Activated effector memory CD4-positive, alpha-beta T cell treated with Interleukin-2 at 50 U/mL for 16 hours (primary cell): Measurements from ENCODE around the gene TRPV6.
A peak's percentile ranks its signal among the peaks of the same experiment; 100 is the strongest.

ENCODE experiments used
- DNase-seq: peaks from one replicate; pipeline ENCODE4 v3.0.0-alpha.2; 2020

TRPV6 gene

DNA sequence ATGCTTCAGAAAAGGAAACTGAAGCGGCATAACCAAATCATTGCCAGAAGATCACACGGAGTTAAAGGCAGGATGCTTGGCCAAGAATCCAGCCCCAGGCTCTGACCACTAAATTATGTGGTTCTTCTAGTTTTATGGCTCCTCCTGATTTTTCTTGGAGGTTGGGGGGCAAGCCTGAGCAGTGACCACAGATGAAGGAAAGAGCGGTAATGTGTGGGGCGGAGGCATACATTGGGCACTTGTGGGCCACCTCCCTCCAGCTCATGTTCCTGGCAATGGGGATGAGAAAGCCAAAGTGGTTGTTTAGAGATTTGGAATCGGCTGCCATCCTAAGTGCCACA, 3.2 kb downstream of the TRPV6 start:
- DNase-seq = no peak

DNA sequence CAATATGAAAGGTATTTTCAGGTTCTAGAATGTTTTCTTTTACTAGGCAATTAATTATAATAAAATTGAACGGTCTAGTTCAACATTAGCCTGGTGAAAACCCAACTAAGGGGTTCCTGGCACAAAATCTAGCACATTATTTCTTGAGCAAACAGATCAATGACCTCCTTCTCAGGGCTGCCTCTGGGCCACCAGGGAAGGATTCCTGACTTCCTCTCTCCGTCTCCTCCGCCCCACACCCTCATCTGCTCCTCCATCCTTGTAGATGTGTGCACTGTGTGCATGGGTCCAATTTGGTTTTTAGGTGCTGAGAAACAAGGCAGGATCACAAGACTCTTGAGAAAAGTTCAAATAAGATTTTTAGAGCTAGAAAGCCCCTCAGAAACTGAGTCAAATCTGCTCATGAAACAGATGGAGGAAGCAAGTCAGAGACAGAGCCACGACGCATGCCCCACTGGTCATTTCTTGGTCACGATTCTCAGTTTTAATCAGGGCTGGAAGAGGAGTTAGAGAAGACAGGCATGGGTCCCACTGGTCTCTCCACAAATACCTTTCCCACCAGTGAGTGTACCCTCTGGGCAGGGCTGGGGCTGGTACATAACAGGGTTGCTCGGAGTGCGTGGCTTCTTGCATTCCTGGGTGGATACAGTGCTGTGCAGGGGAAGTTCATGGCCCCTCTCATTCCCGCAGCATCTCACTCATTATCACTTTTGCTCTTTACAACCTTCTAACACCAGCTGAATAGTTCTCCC, 3.8 kb downstream of the TRPV6 start:
- DNase-seq = no peak

DNA sequence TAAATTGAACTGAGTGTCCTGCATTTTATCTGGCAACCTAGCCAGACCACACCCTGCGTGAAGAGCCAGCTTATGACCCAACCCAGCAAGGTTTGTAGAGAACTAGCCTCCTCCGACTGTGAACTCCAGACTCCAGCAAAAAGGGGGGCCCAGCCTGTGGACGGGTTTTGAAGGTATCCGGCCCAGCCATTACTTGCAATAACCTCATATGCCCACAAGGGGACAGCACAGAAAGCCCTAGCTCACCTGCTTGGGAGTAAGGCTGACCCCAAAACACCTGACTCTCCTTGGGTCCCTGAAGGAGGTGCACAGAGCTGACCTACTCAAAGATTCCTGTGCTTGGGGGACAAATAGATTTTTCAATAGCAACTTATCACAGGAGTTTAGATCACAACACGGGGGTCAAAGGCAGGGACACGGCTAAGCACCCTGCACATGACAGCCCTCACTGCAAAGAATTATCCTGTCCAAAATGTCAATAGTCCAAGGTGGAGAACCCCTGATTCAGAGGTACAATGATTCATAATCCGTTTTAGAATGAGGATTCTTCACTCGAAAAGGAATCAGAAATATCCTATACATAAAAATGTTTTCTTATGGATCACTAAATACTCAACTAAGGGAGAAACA, 4.6 kb downstream of the TRPV6 start:
- peak; percentile 21 for DNase-seq

DNA sequence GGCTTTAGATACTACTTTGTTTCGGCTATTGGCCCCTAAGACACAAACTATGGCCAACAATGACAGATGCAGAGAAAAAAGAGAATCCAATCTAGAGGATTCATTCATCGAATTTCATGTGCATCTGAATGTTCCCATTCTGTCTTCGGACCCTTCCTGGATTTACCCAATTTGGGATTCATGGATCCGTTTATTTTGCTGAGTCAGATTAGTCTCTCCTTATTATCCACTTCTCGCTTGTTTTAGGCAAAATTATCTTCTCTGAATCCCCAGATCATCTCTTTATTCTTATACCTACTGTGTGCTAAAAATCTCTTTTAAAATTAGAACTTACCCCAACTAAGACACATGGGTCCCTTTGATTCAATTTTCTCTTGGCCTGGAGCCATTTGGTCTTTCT, 6.5 kb downstream of the TRPV6 start:
- no peak for DNase-seq

DNA sequence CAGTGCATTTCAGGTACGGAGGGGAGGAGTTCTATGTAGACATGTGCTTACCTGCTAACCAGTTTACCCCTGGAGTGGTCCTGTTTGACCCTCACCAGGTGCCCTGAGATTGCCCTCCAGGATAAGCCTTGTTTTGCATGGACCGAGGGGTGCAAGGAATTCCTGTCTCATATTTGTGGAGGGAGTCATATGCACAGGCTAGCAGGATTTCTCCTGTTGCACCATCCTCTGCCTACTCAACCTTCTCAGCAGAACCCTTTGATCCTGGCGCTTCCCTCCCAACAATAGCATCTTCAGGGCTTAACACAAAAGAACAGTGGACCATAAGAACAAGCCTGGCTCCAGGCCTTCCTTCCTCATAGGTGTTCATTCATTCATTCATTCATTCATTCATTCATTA, 7.2 kb downstream of the TRPV6 start:
- no peak for DNase-seq

DNA sequence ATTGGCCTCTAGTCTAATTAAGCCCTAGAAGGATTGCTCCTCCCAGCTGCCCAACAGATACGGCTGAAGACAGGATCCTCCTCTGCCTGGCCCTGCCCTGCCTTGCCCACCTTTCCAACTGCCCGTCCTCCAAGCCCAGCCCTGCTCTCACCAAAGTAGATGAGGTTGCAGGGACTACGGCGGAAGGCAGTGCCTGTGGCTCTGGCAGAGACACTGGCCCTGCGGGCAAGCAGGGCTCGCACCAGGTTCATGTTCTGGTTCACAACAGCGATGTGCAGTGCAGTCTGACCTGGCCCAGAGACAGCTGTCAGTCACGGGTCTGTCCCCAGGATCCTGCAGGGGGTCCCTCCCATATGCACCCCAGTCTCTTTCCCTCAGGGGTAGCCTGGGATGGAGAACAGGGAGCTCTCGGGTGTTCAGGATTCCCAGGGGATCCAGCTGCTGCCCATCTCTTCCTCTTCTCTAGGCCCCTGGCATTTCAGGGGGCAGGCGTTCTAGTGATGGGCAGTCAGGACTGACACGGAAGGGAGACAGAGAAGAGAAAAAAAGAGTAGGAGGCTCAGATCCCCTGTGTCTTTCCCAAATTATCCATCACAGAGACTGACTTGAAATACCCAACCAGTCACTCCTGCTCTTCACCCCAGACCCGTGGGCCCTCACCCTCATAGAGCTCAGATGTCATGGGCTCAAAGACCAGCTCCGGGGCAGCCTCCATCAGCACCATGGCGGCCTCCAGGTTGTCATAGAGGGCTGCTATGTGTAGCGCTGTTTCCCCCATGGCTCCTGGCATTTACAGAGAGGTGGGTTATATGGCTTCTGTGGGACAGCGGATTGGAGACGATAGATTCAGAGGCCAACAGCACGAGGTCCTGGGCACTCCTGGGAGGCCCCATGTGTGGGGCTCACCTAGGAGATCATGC, 8.3 kb downstream of the TRPV6 start:
- DNase-seq = no peak

DNA sequence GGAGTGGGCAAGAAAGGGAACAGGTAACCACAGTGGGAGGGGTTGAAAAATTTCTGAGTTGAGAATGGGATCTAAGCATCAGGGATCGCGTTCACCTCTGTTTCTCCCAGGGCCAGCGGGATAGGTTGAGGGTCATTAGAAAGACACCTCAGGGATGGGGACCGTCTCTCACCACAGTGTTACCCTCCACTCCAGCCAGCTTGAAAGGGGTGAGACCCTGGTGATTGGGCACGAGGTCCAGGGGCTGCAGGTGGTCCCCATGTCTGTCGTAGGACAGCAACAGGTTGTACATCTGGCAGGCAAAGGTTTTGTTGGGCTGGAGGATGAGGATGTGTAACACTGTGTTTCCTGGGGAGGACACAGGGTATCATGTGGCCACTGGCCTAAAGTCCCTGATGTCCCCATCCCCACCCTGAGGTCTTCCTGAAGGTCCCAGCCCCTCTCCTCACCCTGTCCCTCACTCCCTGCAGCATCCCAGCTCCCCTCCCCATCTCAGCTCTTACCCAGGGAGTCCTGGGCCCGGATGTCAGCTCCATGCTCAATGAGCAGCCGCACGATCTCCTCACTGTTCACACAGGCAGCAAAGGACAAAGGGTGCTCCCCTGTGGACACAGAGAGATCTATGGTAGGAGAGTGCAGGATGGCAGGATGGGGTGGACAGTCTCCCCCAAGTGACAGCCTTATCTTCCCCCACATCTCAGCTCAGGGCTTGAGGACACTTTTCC, 9.1 kb downstream of the TRPV6 start:
- no peak for DNase-seq

DNA sequence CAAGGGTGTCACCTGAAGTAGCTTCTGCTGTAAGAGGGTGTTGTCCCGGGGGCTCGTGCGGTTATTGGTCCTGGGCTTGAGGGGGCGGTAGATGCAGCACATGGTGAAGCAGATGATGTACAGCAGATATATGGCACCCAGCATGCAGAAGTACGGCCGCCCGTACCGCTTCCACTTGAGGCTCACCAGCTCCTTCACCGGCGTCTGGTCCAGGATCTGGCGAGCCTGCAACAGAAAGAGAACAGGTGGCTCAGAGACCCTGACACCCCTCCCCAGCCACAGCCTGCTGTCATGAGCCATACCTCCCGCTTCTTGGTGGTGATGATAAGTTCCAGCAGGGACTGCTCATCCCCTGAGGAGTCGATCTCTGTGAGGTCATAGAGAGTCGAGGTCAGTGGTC, 10.1 kb downstream of the TRPV6 start:
- no peak for DNase-seq

DNA sequence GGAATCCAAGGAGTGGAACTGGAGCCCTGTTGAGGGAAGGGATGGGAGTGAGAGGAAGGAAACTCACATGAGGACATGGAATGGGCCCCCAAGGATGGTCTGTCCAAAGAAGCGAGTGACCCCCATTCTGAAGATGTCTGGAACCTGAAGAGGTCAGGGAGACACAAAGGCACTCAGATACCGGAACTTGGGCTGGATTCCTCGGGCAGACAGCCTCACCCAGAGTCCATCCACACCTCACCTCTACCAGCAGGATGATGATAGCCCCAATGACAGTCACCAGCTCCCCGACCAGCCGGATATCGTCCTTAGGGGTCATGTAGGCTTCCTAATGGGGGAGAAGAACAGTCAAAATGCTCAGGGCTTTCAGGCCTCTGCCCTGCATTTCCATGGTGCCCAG, 10.7 kb downstream of the TRPV6 start:
- DNase-seq = no peak

DNA sequence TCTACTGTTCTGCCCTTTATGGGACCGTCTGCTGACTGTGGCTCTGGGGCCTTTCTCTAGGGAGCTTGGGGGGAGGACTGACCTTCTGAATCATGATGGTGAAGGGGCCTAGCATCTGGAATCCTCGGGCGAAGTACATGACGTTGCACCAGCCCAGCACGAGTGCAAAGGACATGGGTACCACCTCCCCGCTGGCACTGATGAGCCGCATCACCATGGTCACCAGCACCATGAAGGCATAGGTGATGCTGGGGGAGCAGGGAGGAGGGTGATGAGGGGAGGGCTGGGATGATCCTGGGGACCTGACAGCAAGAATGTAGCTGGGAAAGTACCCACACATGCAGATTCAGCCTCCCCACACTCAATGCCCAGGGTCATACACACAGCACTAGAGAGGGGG, 11.1 kb downstream of the TRPV6 start:
- DNase-seq = no peak

DNA sequence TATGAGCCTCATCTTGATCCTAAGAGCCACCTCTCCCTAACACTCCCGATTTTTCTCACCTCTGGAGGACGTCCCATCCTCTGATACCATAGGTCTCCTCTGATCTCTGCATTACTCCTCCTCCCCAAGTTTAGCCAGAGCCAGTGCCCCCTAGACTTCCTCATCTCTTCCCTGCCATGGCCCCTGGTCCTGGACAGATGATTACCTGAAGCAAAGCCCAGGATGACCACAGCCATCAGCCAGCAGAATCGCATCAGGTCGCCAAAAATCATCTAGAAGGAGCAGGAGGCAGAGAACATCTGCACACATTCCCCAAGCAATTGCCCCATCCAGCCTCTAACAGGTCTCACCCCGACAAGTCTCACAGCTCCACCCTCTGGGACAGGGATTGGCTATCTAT, 11.7 kb downstream of the TRPV6 start:
- no peak for DNase-seq

DNA sequence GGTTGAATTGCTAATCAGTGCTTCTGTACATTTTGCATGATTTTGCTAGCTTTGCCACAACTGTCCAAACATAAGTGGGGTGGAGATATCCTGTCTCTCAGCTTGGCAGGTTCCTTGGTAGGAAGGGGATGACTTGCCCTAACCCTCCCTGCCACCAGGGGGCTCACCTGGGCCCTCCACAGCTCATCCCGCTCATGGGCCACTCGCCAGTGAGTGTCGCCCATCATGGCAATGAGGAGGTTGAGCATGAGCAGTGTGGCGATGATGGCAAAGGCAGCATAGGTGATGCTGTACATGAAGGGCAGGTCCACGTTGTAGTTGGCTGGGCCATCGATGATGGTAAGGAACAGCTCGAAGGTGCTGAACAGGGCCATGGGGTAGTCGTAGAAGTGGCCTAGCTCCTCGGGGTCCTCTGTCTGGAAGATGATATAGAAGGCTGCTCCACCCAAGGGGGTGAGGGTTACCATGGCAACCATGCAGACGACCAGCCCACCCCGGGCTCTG, 12.2 kb downstream of the TRPV6 start:
- no peak for DNase-seq

DNA sequence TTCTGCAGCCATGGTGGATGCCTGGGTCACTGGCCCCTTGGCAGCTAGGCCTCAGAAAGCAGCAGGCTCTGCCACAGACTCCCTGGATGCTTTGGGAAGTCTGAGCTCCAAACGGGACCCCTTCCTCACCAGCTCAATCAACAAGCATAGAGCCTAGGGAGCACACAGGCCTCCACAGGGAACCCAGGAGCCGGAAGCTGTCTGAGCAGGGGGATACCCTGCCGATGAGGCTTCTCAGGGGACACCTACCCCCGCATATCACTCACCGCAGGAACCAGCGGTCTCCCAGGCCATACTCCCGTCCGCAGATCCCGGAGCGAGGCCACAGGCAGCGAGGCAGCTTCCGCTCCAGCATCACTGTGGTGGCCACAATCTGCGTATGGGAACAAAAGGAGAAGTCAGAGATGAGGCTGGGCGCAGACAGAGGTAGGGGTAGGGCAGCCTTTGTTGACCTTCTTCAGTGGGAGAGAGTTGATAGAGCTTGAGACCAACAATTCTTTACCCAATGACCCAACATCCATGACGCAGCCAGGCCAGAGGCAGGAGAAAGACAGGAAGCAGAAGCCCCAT, 13.4 kb downstream of the TRPV6 start:
- DNase-seq = no peak

DNA sequence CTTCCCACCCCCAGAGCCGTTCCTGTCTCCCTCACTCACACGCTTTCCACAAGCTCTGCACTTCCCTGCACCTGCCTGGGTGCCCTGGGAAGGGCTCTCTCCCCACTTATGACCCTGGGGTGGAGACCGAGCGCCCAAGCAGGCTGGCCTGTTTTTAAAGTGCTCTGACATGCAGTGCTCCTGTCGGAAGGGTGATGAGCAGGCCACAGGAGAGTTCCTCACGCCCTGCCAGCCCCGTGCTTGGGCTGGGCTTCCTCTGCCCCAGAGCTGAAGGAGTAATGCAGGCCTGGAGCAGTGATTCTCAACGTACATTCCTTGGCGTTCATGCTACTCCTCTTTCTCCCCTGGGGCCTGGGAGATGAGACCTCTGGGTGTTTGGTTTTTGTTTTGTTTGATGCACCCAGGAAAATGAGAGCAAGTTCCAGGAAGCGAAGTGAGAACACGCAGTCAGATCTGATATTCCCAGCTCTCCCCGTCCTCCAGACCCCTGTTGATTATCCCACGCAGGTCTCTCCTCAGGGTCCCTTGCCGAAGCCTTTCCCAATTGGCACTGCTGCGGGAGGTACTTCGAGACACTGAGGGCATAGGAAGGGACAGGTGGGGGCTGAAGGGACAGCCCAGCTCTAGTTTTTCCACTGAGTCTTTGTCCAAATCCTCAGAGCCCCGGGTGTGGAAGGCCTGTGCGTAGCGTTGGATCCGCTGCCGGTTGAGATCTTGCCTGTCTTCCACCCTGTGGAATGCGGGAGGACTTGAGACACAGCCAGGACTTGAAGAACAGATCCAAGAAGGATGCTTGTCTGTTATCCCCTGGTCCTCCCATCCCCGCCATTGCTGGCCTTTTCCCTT, 14.1 kb downstream of the TRPV6 start:
- DNase-seq = no peak

DNA sequence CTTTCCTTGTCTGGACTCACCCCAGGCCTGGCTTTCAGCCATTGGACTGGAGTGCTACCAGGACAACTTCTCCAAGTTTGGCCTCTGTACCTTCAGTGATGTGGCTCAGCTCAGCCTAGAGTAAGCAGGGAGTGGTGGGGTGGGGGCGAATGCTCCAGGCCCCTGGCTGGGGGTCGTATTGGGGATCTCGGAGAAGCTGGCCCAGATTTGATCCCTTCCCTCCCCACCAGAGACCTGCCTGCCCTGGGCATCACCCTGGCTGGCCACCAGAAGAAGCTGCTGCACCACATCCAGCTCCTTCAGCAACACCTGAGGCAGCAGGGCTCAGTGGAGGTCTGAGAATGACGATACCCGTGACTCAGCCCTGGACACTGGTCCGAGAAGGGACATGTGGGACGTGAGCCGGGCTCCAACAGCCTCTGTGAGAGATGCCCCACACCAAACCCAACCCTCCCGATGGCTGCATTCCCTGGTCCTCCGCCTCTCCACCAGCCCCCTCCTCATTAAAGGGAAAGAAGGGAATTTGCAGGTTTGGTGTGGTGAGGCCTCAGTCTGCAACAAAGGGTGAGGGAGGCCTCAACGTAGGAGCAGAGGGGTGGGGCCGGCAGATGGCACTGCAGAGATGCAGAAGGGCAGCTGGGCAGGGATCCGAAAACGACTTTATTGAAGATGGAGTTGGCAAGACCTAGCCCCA, 14.8 kb downstream of the TRPV6 start:
- no peak for DNase-seq

DNA sequence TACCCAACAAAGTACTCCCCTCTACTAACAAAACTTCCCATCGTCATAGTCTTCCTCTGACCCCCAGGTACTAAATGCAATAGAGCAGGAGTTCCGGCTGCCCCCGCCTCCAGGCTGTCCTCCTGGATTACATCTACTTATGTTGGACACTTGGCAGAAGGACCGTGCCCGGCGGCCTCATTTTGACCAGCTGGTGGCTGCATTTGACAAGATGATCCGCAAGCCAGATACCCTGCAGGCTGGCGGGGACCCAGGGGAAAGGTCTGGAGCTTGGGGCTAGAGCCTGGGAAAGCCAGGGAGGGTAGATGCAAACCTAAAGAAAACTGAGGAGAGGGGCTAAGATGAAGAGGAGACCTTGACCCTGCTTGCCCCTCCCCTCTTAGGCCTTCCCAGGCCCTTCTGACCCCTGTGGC, 15.4 kb downstream of the TRPV6 start:
- DNase-seq = no peak

DNA sequence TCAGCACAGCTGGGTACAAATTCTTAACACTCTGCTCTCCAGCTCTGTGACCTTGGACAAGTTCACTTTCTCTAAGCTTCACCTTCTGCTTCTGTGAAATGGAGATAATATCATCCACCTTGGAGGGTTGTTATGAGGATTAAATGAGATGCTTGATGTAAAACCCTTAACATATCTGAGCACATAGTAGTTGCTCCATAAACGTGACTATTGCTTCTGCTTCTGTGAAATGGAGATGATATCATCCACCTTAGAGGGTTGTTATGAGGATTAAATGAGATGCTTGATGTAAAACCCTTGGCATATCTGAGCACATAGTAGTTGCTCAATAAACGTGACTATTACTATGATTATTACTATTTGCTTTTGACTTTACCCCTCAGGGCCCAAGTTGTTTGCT, 16.1 kb downstream of the TRPV6 start:
- no peak for DNase-seq

DNA sequence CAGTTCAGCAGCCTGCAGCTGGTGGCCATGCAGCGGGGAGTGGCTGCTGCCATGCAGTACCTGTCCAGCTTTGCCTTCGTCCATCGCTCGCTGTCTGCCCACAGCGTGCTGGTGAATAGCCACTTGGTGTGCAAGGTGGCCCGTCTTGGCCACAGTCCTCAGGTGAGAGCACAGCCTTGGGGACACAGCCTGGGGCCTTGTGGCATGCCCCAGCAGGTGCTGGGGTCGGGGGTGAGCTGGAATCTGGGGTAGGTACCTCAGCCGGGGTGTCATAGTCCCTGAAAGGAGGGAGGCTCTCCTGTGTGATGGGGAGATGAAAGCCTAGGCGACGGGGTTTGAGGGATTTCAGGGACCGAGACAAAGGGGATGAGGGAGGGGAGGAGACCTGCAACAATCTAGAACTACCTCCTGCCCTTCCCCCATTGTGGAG, 16.5 kb downstream of the TRPV6 start:
- no peak for DNase-seq

DNA sequence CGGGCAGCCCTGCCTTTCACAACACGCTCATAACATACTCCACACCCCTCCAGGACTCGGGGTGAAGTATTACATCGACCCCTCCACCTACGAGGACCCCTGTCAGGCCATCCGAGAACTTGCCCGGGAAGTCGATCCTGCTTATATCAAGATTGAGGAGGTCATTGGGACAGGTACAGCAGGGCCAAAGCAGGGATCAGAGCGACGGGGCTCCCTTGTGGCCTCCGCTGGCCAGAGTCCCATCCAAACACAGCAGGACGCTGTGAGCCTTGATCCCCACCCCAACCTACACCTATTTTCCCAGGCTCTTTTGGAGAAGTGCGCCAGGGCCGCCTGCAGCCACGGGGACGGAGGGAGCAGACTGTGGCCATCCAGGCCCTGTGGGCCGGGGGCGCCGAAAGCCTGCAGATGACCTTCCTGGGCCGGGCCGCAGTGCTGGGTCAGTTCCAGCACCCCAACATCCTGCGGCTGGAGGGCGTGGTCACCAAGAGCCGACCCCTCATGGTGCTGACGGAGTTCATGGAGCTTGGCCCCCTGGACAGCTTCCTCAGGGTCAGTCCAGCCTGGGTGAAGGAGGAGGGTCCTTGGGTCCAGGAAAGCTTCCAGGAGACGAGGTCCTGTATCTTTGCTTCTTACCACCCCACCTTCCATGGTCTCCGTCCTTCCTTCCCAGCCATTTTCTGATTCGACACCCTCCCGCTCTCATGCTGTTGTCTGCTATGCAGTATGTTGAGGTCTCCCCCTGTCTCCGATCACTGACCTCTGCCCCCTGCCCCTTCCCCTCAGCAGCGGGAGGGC, 17.2 kb downstream of the TRPV6 start:
- no peak for DNase-seq
